Endothelial cell of umbilical vein (primary cell): ENCODE measurements around the gene KNCN. TPM values are rescaled to one million over a fixed set of nuclear protein-coding genes. Genes with fewer than 3 reads are reported as not detected.

Source experiments
- BruUV-seq: library from RNA; stranded (reverse); fragments of 400-500 nt; replicated peaks from 2 replicates; lab custom pipeline; 2021; lab: Mats Ljungman, UMichigan
- CTCF ChIA-PET: fragments of 300-600, 350-600 bp; sonication (Branson Sonifier 250); formaldehyde crosslinking; loops from one replicate; lab custom pipeline; 2021; ENCODE audit warnings: antibody characterized with exemption, inconsistent platforms; lab: Charles Lee
- POLR2A ChIA-PET: fragments of 300-600, 350-600 bp; sonication (Branson Sonifier 250); formaldehyde crosslinking; loops from one replicate; lab custom pipeline; 2021; ENCODE audit warnings: antibody characterized with exemption, inconsistent platforms; lab: Charles Lee
- DNase-seq: peaks from one replicate; pipeline ENCODE4 v3.0.0-alpha.2; 2011; ENCODE audit warnings: low read depth, low spot score
- FAIRE-seq: peaks from 2 replicates; lab custom pipeline; 2011; peaks lifted over from hg19 to GRCh38; lab: Jason Lieb, UNC
- H2AFZ ChIP-seq: 2 replicates; pipeline ENCODE4 v1.6.0; 2012; ENCODE audit warnings: low read depth, low read length, control low read depth, inconsistent platforms
- H3K27ac ChIP-seq: 2 replicates; pipeline ENCODE4 v1.5.1; 2011; ENCODE audit warnings: low read depth, mild to moderate bottlenecking, control low read depth, low read length, moderate library complexity; ENCODE audit not compliant: insufficient read depth
- H3K27me3 ChIP-seq, 2 experiments: 2 replicates each; pipeline versions ENCODE4 v1.6.0 to v1.6.1; 2011; ENCODE audit warnings: low read length in 2 of 2, mixed read lengths in 1 of 2; ENCODE audit not compliant: control insufficient read depth in 2 of 2, insufficient read depth in 2 of 2
- H3K36me3 ChIP-seq, 2 experiments: 2 replicates in 1 of 2; 3 replicates in 1 of 2; pipeline ENCODE4 v1.5.1; 2011; ENCODE audit warnings: low read length in 2 of 2, mild to moderate bottlenecking in 1 of 2, moderate library complexity in 1 of 2; ENCODE audit not compliant: control insufficient read depth in 2 of 2, insufficient read depth in 2 of 2; ENCODE audit errors: extremely low read depth in 1 of 2
- H3K4me1 ChIP-seq: 3 replicates; pipeline ENCODE4 v1.5.1; 2011; ENCODE audit warnings: mild to moderate bottlenecking, low read length; ENCODE audit not compliant: control insufficient read depth, insufficient read depth; ENCODE audit errors: extremely low read depth
- H3K4me2 ChIP-seq: 2 replicates; pipeline ENCODE4 v1.6.1; 2011; ENCODE audit warnings: low read length, control low read depth, mixed read lengths; ENCODE audit not compliant: insufficient read depth
- H3K4me3 ChIP-seq, 3 experiments: fragments of 200-600 bp in 1 of 3; sonication (generic), shearing (Covaris generic) in 1 of 3; replicated peaks in 1 of 3; 2 replicates each; pipeline ENCODE4 v1.5.1; 2011 to 2016; ENCODE audit warnings: control low read depth in 3 of 3, low read length in 3 of 3, mild to moderate bottlenecking in 2 of 3, inconsistent platforms in 1 of 3, low read depth in 1 of 3, moderate library complexity in 1 of 3; ENCODE audit not compliant: insufficient read depth in 1 of 3
- H3K79me2 ChIP-seq: 2 replicates; pipeline ENCODE4 v1.6.0; 2012; ENCODE audit warnings: low read length, inconsistent platforms; ENCODE audit not compliant: control insufficient read depth, insufficient read depth
- H3K9ac ChIP-seq: replicated peaks from 2 replicates; pipeline ENCODE3; 2011; ENCODE audit warnings: low read length, control low read depth; ENCODE audit not compliant: insufficient read depth; ENCODE audit errors: extremely low read depth
- H3K9me1 ChIP-seq: replicated peaks from 3 replicates; pipeline ENCODE4 v1.6.0; 2011; ENCODE audit warnings: mild to moderate bottlenecking, low read length; ENCODE audit not compliant: control insufficient read depth, insufficient read depth; ENCODE audit errors: extremely low read depth
- H3K9me3 ChIP-seq: replicated peaks from 2 replicates; pipeline ENCODE4 v1.5.1; 2012; ENCODE audit warnings: low read length, inconsistent platforms; ENCODE audit not compliant: control insufficient read depth, insufficient read depth
- H4K20me1 ChIP-seq: replicated peaks from 2 replicates; pipeline ENCODE3; 2011; ENCODE audit warnings: mild to moderate bottlenecking, low read length; ENCODE audit not compliant: control insufficient read depth, insufficient read depth; ENCODE audit errors: extremely low read depth
- CTCF ChIP-seq, 2 donors: IDR thresholded peaks; 1 replicate in 1 of 2; 2 replicates in 1 of 2; pipeline ENCODE4 v1.5.1; 2011; ENCODE audit warnings: low read length in 2 of 2, mild to moderate bottlenecking in 2 of 2, moderate library complexity in 2 of 2, control low read depth in 1 of 2, inconsistent platforms in 1 of 2, low read depth in 1 of 2; ENCODE audit not compliant: insufficient read depth in 1 of 2; ENCODE audit errors: extremely low read depth in 1 of 2
- EZH2 ChIP-seq: IDR thresholded peaks from 2 replicates; pipeline ENCODE4 v1.6.1; 2012; ENCODE audit warnings: borderline replicate concordance, low read depth, mild to moderate bottlenecking, moderate library complexity, low read length, inconsistent platforms; ENCODE audit not compliant: severe bottlenecking
- FOS ChIP-seq: IDR thresholded peaks from 2 replicates; pipeline ENCODE4 v1.6.1; 2011; ENCODE audit warnings: mild to moderate bottlenecking, low read length, moderate library complexity, borderline replicate concordance; ENCODE audit not compliant: insufficient read depth
- JUN ChIP-seq: IDR thresholded peaks from 2 replicates; pipeline ENCODE4 v1.6.1; 2011; ENCODE audit warnings: borderline replicate concordance, low read depth; ENCODE audit not compliant: insufficient read length, insufficient read depth
- MAX ChIP-seq: IDR thresholded peaks from 2 replicates; pipeline ENCODE4 v1.6.1; 2011; ENCODE audit not compliant: insufficient read depth, insufficient read length
- POLR2A ChIP-seq: IDR thresholded peaks from 2 replicates; pipeline ENCODE4 v1.6.1; 2012; ENCODE audit warnings: low read depth, mild to moderate bottlenecking, control low read depth, low read length
- dilution Hi-C: fragments of 300-500 bp; cut with MboI; formaldehyde crosslinking; loops from one replicate; pipeline ENCODE4 v1.15.0; 2019; ENCODE audit warnings: low sequenced_read_pairs; ENCODE audit not compliant: extremely low pct_ligation_motif_present
- intact Hi-C: fragments of 100-400 bp; cut with micrococcal nuclease; formaldehyde crosslinking; loops from one replicate; pipeline ENCODE4 v1.10.0; 2022
- polyA plus RNA-seq, 4 experiments: library from polyadenylated mRNA; depleted of rRNA in 3 of 4; stranded (reverse) in 3 of 4; unstranded in 1 of 4; fragments of >200 nt; gene quantifications; 2 replicates each; pipeline versions ENCODE4 v1.2.1 to v1.2.3, GENCODE V29; 2011 to 2012; ENCODE audit warnings: missing spikeins in 1 of 4
- total RNA-seq: library from RNA; stranded (reverse); gene quantifications from 2 replicates; pipeline ENCODE4 v1.2.3, GENCODE V29; 2021

The KNCN gene
- total and polyA plus RNA-seq, 2 donors (not counting 3 experiments of a cell fraction or from before 2014, with no cell fraction given), result not detected

- DNase-seq (no peak), FAIRE-seq (no peak)
- Histone ChIP-seq H3K79me2 (no peaks in the 10 kb centered on the region), H4K20me1 (no peaks in the 10 kb centered on the region), H3K4me1 (no peaks in the 10 kb centered on the region), H2AFZ (no peak overlapping the region), H3K27me3 (peaks cover 42 to 60% of the 10 kb centered on the region in 2 experiments), H3K9ac (no peak overlapping the region), H3K36me3 (no peaks in the 10 kb centered on the region), H3K9me1 (no peaks in the 10 kb centered on the region), H3K9me3 (no peaks in the 10 kb centered on the region), H3K4me3 (no peak overlapping the region), H3K4me2 (no peak overlapping the region), H3K27ac (no peak overlapping the region)
- TF ChIP-seq FOS (no peak), JUN (no peak), EZH2 (no peak)
- intact Hi-C loops (no loop called here), dilution Hi-C loops (loop anchor here (10.0 kb wide), 1 partner anchor 62 kb away; no protein-coding TSS in a partner anchor)
- ChIA-PET POLR2A (no interaction called here), CTCF (interaction anchor here (1.1 kb wide), 2 partner anchors 15 to 49 kb away, joined by 3 read pairs; no protein-coding TSS in a partner anchor)
- no TSS peak for BruUV-seq
Measured at GRCh38 chr1:46496505-46496904, 54.9 kb downstream of the KNCN start.

GRCh38 chr1:46495778-46496177 lies 55.7 kb downstream of the KNCN start:
- no peak overlapping the region for H3K27ac ChIP-seq
- no peaks in the 10 kb centered on the region for H3K79me2 ChIP-seq
- H3K36me3 ChIP-seq, result no peaks in the 10 kb centered on the region
- no peaks in the 10 kb centered on the region for H3K9me3 ChIP-seq
- FAIRE-seq (no peak), DNase-seq (no peak)
- H3K4me1 ChIP-seq, result no peaks in the 10 kb centered on the region
- CTCF ChIA-PET, result interaction anchor here (1.1 to 1.7 kb wide), 4 partner anchors 11 to 49 kb away, joined by 3 to 4 read pairs (median 3); no protein-coding TSS in a partner anchor
- BruUV-seq, result no TSS peak
- no peak for TF ChIP-seq MAX
- no peak for TF ChIP-seq POLR2A
- TF ChIP-seq JUN, result no peak
- no peak for TF ChIP-seq CTCF (IDR thresholded peaks at IDR 0.05; ENCODE audit: extremely low read depth in 1 of 2, insufficient read depth in 1 of 2, low read depth in 1 of 2, low read length in 2 of 2)
- no peak overlapping the region for H3K4me3 ChIP-seq
- H3K9me1 ChIP-seq, result no peaks in the 10 kb centered on the region
- no peaks in the 10 kb centered on the region for H4K20me1 ChIP-seq
- no peak overlapping the region for H2AFZ ChIP-seq
- no peak overlapping the region for H3K9ac ChIP-seq
- peaks cover 50 to 64% of the 10 kb centered on the region in 2 experiments for H3K27me3 ChIP-seq
- intact Hi-C loops, result no loop called here
- POLR2A ChIA-PET, result no interaction called here
- no peak overlapping the region for H3K4me2 ChIP-seq
- dilution Hi-C loops, result loop anchor here (10.0 kb wide), 1 partner anchor 61 kb away; no protein-coding TSS in a partner anchor
